HEK293 (cell line): ENCODE data around the gene FKBP14.

Experiments used
- CTCF ChIA-PET: fragments of 350-600 bp; formaldehyde crosslinking; extraction: SDS; loops from one replicate; lab custom pipeline; 2021; ENCODE audit warnings: antibody characterized with exemption; lab: Yijun Ruan, JAX
- POLR2A ChIA-PET: fragments of 300-600 bp; formaldehyde crosslinking; extraction: SDS; loops from one replicate; lab custom pipeline; 2020; ENCODE audit warnings: antibody characterized with exemption, inconsistent platforms; lab: Yijun Ruan, JAX
- H3K27ac ChIP-seq: fragments of 200-500 bp; sonication (Bioruptor generic); 2 replicates; pipeline ENCODE4 v1.5.1; 2014; ENCODE audit warnings: low read depth, low read length, control low read depth, inconsistent platforms; ENCODE audit errors: extremely low read depth
- H3K36me3 ChIP-seq, 2 experiments: fragments of 200-500 bp in 1 of 2; sonication (Bioruptor generic) in 1 of 2; 1 replicate in 1 of 2; 2 replicates in 1 of 2; pipeline ENCODE4 v1.5.1; 2014 to 2017; ENCODE audit warnings: inconsistent platforms in 2 of 2, low read length in 2 of 2; ENCODE audit not compliant: control insufficient read depth in 2 of 2, insufficient read depth in 1 of 2
- H3K4me1 ChIP-seq: fragments of 200-500 bp; sonication (Bioruptor generic); 2 replicates; pipeline ENCODE4 v1.5.1; 2014; ENCODE audit warnings: mild to moderate bottlenecking, low read length, inconsistent platforms; ENCODE audit not compliant: control insufficient read depth, insufficient read depth
- H3K4me3 ChIP-seq: 2 replicates; pipeline ENCODE4 v1.5.1; 2011; ENCODE audit warnings: low read depth, mild to moderate bottlenecking, control low read depth, low read length, moderate library complexity
- H3K9me3 ChIP-seq: fragments of 200-500 bp; sonication (Bioruptor generic); 2 replicates; pipeline ENCODE4 v1.5.1; 2014; ENCODE audit warnings: low read depth, low read length, inconsistent platforms; ENCODE audit not compliant: control insufficient read depth, insufficient read depth
- GLIS1 ChIP-seq: fragments of 450-650 bp; formaldehyde crosslinking; IDR thresholded peaks from 2 replicates; pipeline ENCODE4 v1.5.1; 2016; ENCODE audit warnings: missing biosample characterization, missing genetic modification characterization
- INSM2 ChIP-seq: fragments of 450-650 bp; formaldehyde crosslinking; IDR thresholded peaks from 2 replicates; pipeline ENCODE4 v1.5.1; 2016; ENCODE audit warnings: missing biosample characterization, missing genetic modification characterization
- KLF16 ChIP-seq: fragments of 450-650 bp; formaldehyde crosslinking; IDR thresholded peaks from 2 replicates; pipeline ENCODE4 v1.5.1; 2017; ENCODE audit warnings: missing biosample characterization, missing genetic modification characterization
- MYNN ChIP-seq: fragments of 450-650 bp; formaldehyde crosslinking; IDR thresholded peaks from 2 replicates; pipeline ENCODE4 v1.5.1; 2016; ENCODE audit warnings: missing biosample characterization, missing genetic modification characterization, borderline replicate concordance
- OSR2 ChIP-seq: fragments of 450-650 bp; formaldehyde crosslinking; IDR thresholded peaks from 2 replicates; pipeline ENCODE4 v1.5.1; 2016; ENCODE audit warnings: missing biosample characterization, missing genetic modification characterization
- SCRT2 ChIP-seq: fragments of 450-650 bp; formaldehyde crosslinking; IDR thresholded peaks from 2 replicates; pipeline ENCODE4 v1.5.1; 2016; ENCODE audit warnings: missing biosample characterization, missing genetic modification characterization
- SP2 ChIP-seq: fragments of 450-650 bp; formaldehyde crosslinking; IDR thresholded peaks from 2 replicates; pipeline ENCODE4 v1.5.1; 2016; ENCODE audit warnings: missing biosample characterization, missing genetic modification characterization
- ZFHX2 ChIP-seq: fragments of 450-650 bp; formaldehyde crosslinking; conservative IDR thresholded peaks from 2 replicates; pipeline ENCODE4 v1.5.1; 2016; ENCODE audit warnings: missing biosample characterization, missing genetic modification characterization
- ZNF112 ChIP-seq: fragments of 450-650 bp; formaldehyde crosslinking; IDR thresholded peaks from 2 replicates; pipeline ENCODE4 v1.5.0; 2017; ENCODE audit warnings: missing biosample characterization, missing genetic modification characterization
- ZNF132 ChIP-seq: fragments of 450-650 bp; formaldehyde crosslinking; IDR thresholded peaks from 2 replicates; pipeline ENCODE4 v1.5.1; 2017; ENCODE audit warnings: missing biosample characterization, missing genetic modification characterization, borderline replicate concordance
- ZNF184 ChIP-seq: fragments of 450-650 bp; IDR thresholded peaks from 2 replicates; pipeline ENCODE4 v1.5.1; 2018; ENCODE audit warnings: missing biosample characterization, mild to moderate bottlenecking, missing genetic modification characterization
- ZNF302 ChIP-seq: fragments of 450-650 bp; formaldehyde crosslinking; IDR thresholded peaks from 2 replicates; pipeline ENCODE4 v1.5.1; 2016; ENCODE audit warnings: missing biosample characterization, missing genetic modification characterization, low read depth
- ZNF391 ChIP-seq: fragments of 450-650 bp; formaldehyde crosslinking; IDR thresholded peaks from 2 replicates; pipeline ENCODE4 v1.5.1; 2016; ENCODE audit warnings: low read depth, missing biosample characterization, missing genetic modification characterization, borderline replicate concordance
- ZNF394 ChIP-seq: fragments of 450-650 bp; formaldehyde crosslinking; IDR thresholded peaks from 2 replicates; pipeline ENCODE4 v1.5.1; 2016; ENCODE audit warnings: missing biosample characterization, missing genetic modification characterization, mild to moderate bottlenecking, moderate library complexity, borderline replicate concordance
- ZNF501 ChIP-seq: fragments of 450-650 bp; formaldehyde crosslinking; IDR thresholded peaks from 2 replicates; pipeline ENCODE4 v1.5.1; 2016; ENCODE audit warnings: missing biosample characterization, missing genetic modification characterization
- ZNF623 ChIP-seq: fragments of 450-650 bp; formaldehyde crosslinking; IDR thresholded peaks from 2 replicates; pipeline ENCODE4 v1.5.1; 2016; ENCODE audit warnings: missing biosample characterization, missing genetic modification characterization
- ZNF654 ChIP-seq: fragments of 450-650 bp; formaldehyde crosslinking; IDR thresholded peaks from 2 replicates; pipeline ENCODE4 v1.5.1; 2016; ENCODE audit warnings: low read depth, missing biosample characterization, missing genetic modification characterization
- TF ChIP-seq, protein P1 (sequence below): fragments of 450-650 bp; formaldehyde crosslinking; IDR thresholded peaks from 2 replicates; pipeline ENCODE4 v1.5.1; 2016; ENCODE audit warnings: missing biosample characterization, missing genetic modification characterization

The FKBP14 gene

GRCh38 chr7:30066687-30067086 lies 40.2 kb upstream of the FKBP14 start:
- peaks cover 0 to 29% of the 10 kb centered on the region in 2 experiments; a peak in 2 of 3 replicates for H3K36me3 ChIP-seq
- ChIA-PET POLR2A (no interaction called here), CTCF (no interaction called here)
- H3K4me1 ChIP-seq = no peaks in the 10 kb centered on the region
- H3K4me3 ChIP-seq = no peak overlapping the region
- TF ChIP-seq ZFHX2 (tag by site-specific recombination) = no peak
- TF ChIP-seq ZNF302 = no peak
- no peak for TF ChIP-seq SCRT2 (tag by site-specific recombination)
- TF ChIP-seq ZNF623 = no peak
- no peak for TF ChIP-seq ZNF501 (tag by site-specific recombination)
- no peak for TF ChIP-seq KLF16 (tag by site-specific recombination)
- TF ChIP-seq SP2 (tag by site-specific recombination) = no peak
- H3K27ac ChIP-seq = no peak overlapping the region
- H3K9me3 ChIP-seq = no peaks in the 10 kb centered on the region

DNA sequence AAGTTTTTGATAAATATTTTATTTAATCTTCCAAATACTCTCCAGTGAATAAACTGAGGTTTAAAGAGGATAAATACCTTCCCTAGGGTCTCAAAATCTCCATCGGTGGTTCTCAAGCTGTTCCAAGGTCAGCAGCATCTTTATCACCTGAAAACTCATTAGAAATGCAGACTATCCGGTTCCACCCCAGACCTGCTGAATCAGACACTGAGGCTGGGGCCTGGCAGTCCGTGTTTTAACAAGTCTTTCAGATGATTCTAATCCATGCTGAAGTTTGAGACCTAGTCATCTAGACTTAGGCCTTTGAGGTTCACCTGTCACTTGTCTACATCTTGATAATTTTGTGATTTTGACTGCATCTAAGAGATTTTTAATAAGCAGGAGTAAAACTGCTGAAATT lies 39.2 kb upstream of the FKBP14 start:
- Histone ChIP-seq H3K4me3 (no peak overlapping the region), H3K4me1 (no peaks in the 10 kb centered on the region), H3K36me3 (peaks cover 0 to 24% of the 10 kb centered on the region in 2 experiments; a peak in 2 of 3 replicates), H3K27ac (no peak overlapping the region), H3K9me3 (no peaks in the 10 kb centered on the region)
- ChIA-PET POLR2A (no interaction called here), CTCF (interaction anchor here (0.6 to 0.9 kb wide), 3 partner anchors 120 to 730 kb away, joined by 3 read pairs; no protein-coding TSS in a partner anchor)
- no peak for TF ChIP-seq OSR2
- TF ChIP-seq SCRT2 (tag by site-specific recombination) = no peak
- TF ChIP-seq ZNF391 (tag by site-specific recombination) = no peak
- no peak for TF ChIP-seq ZNF112 (tag by site-specific recombination)
- no peak for TF ChIP-seq GLIS1

GRCh38 chr7:30062587-30062986 lies 36.1 kb upstream of the FKBP14 start:
- Histone ChIP-seq H3K4me1 (no peaks in the 10 kb centered on the region), H3K4me3 (no peak overlapping the region), H3K27ac (no peak overlapping the region), H3K9me3 (no peaks in the 10 kb centered on the region), H3K36me3 (peaks cover 15 to 21% of the 10 kb centered on the region in 2 experiments)
- ChIA-PET POLR2A (no interaction called here), CTCF (interaction anchor here (0.7 to 4.9 kb wide), 33 partner anchors 9 to 1705 kb away, joined by 3 to 34 read pairs (median 4); partner anchors contain the start of gene PLEKHA8)
- TF ChIP-seq ZNF132 (tag by site-specific recombination) = no peak
- peak; percentile 60 for TF ChIP-seq ZNF654 (tag by site-specific recombination)
- no peak for TF ChIP-seq INSM2 (tag by site-specific recombination)
- TF ChIP-seq ZNF394 (tag by site-specific recombination) = no peak
- no peak for TF ChIP-seq ZNF184
- TF ChIP-seq, protein P1, sequence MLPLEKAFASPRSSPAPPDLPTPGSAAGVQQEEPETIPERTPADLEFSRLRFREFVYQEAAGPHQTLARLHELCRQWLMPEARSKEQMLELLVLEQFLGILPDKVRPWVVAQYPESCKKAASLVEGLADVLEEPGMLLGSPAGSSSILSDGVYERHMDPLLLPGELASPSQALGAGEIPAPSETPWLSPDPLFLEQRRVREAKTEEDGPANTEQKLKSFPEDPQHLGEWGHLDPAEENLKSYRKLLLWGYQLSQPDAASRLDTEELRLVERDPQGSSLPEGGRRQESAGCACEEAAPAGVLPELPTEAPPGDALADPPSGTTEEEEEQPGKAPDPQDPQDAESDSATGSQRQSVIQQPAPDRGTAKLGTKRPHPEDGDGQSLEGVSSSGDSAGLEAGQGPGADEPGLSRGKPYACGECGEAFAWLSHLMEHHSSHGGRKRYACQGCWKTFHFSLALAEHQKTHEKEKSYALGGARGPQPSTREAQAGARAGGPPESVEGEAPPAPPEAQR (tag by site-specific recombination) = no peak
- TF ChIP-seq MYNN (tag by site-specific recombination) = no peak
